ENCODE data around the gene ATF5.

- TF ChIP-seq RAD51 (IDR thresholded peaks at IDR 0.05) (no peak), NKRF (conservative IDR thresholded peaks at IDR 0.05) (no peak), CTCF (IDR thresholded peaks at IDR 0.05 in 2 of 3, conservative IDR thresholded peaks at IDR 0.05 in 1 of 3; ENCODE audit: control insufficient read depth in 2 of 3, extremely low read depth in 1 of 3, insufficient read depth in 1 of 3, low read depth in 3 of 3, low read length in 3 of 3) (no peak), ATF2 (IDR thresholded peaks at IDR 0.05; ENCODE audit: low read length) (no peak), KDM1A (IDR thresholded peaks at IDR 0.05; ENCODE audit: borderline replicate concordance) (no peak), GABPA (IDR thresholded peaks at IDR 0.05; ENCODE audit: low read depth) (no peak), ZBTB33 (IDR thresholded peaks at IDR 0.05) (no peak), EP300 (IDR thresholded peaks at IDR 0.05; ENCODE audit: borderline replicate concordance in 1 of 2, control insufficient read depth in 1 of 2, low read depth in 2 of 2, low read length in 2 of 2) (no peak), REST (IDR thresholded peaks at IDR 0.05; ENCODE audit: low read depth, low read length) (no peak)
These were observed 11.4 kb downstream of the ATF5 start for GRCh38 chr19:49940482-49940791.
